DMS114 treated with DMSO at 0.1 percent for 48 hours (cell line): ENCODE data around the gene MYO7B.

Source experiments
- DNase-seq: peaks from one replicate; lab custom pipeline; 2025; ENCODE audit not compliant: unreplicated experiment; lab: John Stamatoyannopoulos, UW

The MYO7B gene

DNA sequence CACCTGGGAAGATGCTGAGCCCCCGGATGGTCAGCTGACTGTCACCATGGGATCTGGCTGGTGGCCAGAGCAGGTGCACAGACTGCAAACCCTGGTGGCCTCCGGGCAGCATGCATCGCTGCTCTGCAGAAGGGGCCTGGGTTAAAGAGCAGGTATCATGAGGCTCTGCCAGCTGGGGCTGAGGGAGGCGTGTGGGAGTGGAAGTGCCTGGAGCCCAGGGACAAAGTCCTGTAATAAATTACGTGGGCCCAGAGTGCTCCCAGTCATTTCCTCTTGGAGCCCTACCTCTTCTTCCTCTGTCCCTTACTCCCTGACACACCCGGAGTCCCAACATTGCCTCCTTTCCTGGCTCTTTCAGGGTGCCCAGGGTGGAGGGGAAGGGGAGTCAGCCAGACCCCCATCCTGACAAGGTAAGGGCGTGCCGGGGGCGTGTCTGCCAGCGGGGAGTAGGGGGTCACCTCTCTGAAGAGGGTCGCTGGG is at the start of gene MYO7B:
TSS of gene MYO7B (plus strand) at position 262 of the 480 bp plus-strand sequence. CDS start 24,040 bp downstream, outside the sequence.
- no peak for DNase-seq

DNA sequence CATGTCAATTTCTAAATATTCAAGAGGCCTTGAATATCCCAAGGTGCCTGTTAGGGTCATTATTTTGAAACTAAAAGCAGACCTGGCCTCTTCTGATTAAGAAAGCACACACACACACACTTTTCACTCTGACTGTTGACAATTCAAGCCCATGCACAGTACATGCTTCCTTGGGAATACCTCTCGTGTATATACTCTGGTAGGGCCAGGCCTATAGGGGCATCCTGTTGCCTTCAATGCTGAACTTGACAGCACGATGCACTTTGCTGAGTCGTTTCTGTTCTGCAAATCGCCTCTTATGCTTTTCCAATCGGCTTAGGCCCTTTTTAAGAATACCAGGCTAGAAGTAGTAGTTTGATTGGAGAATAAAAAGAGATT is 49.8 kb upstream of the MYO7B start:
- no peak for DNase-seq

DNA sequence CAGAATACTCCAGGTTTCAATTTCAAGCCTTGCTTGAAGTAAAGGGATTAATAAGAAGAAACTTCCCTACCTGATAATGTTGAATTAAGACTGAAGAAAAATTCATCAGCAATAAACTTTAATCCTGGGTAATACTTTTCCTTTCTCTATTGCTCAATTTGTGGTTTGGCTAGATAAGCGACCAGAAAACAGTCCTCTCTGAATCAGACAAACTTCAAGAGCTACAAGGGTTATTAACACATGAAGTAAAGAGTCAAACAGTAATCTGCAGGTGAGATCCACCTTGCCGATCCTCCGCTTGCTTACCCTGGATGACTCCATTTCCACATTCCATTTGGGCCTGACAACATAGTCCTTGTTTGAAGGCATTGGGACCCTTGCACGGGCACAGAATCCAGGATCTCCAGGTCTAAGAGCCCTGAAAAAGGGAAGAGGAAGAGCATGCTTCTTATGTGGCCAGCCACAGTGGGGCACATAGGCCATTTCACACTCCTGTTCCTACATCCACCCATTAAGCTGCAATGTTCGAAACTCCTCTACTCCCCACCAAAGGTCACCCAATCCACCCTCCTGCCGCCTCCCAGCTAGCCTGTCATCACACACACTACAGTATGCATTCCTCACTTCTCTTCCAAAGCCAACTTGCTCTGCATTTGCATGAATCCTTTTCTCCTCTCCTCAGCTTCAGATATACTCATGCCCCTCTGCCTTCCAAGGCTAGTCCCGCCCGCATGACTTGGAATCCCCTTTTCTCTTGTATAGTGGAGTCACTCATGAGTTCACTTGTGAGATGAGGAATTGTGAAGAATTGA is 49.0 kb upstream of the MYO7B start:
- no peak for DNase-seq

DNA sequence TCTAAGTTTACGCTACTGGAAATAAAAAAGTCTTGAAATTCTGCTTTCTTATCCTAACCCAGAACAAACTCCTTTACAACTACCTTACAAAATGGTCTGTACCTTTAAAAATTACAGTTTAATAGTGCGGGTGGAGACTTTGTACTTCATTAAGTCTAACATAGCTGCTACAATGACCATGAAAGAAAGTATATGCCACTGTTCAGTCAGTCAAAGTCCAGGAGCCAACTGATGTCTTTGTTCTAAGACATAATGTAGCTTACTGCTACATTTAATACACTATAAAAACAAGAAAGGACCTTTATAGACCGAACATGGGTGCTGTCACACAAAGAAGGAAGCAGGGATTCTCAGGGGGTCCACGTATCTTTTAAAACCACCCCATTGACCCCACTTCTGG is 45.2 kb upstream of the MYO7B start:
- DNase-seq: no peak

DNA sequence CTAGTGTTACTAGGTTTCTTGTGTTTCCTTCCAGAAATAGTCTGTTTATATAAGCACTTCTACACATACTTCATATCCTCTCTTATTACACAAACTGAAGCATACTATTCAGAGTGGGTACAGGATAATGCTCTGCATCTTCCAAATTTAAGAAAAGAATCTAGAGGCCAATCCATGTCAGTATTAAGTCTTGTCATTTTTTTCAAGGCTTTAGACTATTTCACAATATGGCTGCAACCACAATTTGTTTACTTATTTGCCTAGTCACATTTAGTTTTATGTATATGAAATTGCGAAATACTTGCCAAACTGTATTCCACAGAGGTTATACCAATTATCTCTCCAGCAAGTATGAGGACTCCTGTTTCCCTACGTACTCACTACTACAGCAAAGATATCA is 37.1 kb upstream of the MYO7B start:
- DNase-seq: no peak

DNA sequence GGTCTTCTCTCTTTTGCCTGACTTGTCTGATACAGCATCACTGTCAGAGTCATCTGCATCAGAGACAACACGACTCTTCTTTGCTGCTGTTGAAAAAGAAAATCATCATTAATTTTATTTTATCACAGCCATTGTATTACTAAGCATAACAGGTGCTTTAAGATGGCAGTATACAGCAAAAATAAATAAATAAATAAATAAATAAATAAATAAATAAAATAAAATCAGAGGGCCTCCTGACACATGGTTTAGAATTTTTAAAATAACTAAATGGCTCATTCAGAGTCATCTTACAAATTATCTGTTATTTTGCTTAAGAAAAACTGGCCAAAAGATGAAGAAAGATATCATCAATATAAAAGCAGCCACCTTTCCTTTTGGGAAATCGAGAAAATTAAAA is 32.0 kb upstream of the MYO7B start:
- DNase-seq: no peak

DNA sequence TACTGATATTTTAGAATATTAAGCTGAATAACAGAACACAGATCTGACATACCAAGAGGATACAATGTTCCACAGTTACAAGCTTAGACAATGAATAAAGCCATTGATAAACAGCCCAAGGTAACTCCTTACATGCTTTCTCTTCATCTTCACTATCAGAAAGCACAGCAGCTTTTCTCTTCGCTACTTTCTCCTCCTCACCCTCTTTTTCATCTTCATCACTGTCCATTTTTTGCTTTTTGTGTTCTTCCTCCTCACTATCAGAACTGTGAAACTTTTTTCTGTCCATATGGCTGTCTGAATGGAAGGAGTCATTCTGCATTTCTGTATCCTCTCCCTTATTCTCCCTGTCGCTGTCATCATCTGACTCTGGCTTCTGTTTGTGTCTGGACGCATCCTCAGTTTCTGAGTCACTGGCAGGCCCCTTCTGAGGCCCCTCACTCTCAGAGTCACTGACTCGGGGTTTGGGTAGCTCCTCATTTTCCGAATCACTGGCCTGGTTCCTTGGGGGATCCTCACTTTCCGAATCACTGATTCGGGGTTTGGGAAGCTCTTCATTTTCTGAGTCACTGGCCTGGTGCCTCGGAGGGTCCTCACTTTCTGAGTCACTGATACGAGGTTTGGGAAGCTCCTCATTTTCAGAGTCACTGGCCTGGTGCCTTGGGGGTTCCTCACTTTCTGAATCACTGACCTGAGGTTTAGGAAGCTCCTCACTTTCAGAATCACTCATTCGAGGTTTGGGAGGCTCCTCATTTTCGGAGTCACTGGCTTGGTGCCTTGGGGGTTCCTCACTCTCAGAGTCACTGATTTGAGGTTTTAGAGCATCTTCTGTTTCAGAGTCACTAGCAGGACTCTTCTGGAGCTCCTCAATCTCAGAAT is 30.7 kb upstream of the MYO7B start:
- DNase-seq: no peak

DNA sequence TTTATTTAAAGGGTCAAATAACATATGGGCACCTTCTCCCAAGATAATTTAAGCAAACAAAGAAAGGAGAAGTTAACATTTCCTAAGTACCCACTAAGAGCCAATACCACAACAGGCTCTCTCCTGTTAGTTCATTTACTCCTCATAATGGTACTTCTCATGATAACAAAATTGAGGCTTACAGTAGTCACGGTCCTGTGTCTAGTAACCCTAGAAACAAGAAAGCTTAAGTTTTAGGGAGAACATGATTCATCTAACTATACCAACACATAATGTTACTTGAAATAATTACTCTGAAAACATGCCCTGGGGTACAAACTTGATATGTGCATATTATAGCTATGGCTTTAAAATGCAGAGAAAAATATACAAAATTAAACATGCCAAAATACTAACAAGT is 29.0 kb upstream of the MYO7B start:
- DNase-seq: no peak

DNA sequence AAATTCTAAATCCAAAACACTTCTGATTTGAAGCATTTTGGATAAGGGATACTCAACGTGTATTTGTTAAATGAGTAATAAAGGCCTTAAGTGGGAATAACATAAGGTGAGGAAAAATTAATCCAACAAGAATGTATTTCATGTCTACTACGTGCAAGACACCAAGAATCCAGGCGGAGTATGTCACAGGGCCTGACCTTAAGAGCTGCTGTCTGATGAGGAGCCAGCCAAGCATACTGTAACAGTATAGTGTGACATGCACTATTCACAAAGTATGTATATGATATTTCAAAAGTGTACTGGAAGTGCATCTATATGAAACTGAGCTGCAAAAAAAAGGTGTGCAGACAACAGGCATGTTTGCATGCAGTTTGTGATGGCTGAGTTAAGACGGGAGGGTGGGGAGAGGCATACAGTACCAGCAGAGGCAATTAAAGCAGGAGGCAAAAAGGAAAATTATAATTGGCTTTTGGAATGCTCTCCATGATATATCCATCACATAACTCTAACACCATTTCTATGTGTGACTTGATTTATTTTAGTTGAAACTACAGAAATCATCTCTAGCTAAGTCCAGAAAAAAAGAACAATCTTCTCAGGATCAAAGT is 27.4 kb upstream of the MYO7B start:
- no peak for DNase-seq

DNA sequence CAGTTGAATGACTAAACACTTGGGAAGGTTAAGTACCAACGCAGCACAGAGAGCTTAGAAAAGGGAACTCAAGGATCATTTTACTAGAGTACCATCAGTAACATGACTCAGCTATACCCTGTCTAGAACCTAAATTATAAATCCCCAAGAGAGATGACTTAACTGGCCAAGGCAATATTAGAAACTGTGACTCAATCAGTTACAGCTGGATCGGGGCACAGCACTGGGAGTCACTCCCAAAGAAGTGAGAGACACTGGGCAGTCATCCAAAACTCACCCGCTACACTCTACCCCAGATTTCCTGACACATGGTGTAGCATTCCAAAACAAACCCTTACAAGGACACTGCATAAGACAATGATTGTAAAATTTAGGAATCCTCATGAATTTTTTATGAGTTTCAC is 26.9 kb upstream of the MYO7B start:
- DNase-seq: no peak

DNA sequence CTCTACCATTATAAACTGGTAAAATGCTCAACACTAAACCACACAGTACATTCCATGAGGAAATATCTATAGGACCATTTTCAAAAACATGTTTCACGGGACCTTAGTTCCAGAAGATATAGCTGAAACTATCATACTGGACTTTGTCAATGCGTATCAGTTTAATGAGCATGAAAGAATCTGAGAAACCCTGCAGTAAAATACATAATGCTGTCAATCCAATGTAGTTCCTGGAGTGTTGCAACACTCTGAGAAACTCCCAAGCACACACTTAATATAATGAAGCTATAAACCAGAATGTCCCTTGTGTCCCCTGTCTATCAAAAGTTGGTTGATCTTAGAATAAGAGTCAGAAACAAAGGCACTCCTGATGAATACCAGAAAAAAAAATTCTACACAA is 25.4 kb upstream of the MYO7B start:
- DNase-seq: no peak

DNA sequence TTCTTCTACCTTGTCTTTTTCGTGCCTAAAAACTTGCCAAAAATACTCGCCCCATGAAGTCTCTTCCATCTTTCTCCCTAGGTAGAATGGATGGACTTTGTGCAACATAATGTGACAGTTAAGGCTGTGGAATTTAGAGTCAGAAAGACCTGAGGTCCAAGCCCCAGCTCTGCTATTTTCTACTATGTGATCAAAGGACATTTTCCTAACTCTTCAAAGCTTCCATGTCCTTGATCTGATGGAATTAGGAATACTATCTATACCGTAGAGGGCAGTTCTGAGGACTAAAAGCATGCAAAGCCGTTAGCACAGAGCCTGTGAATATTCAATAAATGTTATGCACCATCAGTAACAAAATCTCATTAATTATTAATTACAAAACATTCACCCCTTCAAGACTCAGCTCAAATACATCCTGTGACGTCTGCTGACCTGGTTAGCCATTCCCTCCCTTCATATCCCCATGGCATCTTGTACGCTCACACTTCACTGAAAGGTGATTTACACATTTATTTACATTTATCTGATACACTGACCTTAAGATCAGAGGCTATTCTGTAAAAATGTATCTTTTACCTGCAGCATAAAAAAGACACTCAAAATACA is 24.3 kb upstream of the MYO7B start:
- no peak for DNase-seq

DNA sequence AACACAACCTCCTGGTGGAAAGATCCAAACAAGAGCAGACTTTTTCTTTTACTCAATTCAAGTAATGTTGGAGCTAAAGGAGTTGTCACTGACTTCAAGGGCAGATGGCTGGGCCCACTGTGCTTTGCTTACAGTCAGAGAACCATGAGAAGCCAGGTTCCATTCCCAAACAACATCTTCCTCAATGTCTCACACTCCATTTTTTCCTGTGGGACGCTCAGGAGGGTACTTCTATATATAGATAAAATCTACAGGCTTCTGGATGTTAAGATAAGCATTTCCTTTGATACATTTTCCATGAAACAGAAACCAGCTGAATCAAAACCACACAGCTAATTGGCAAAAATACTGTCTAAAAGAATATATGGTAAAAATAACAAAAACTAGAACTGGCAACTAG is 23.6 kb upstream of the MYO7B start:
- no peak for DNase-seq

DNA sequence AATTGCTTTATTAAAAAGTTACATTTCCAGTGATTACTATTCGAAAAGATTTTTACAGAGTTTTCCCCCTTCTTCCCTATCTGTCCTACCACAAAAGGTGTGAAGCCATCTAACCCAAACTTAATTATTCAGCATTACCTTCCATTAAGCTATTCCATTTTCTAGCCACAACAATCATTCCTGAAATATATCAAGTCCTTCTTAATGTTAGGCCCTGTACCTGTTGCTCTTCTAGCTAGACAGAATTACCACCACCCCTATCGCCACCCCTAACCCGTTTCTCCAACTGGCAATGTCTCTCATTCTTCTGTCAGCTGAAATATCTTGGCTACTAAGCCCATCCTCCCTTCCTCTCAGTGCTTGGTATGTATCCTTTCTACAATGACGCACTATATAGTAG is 23.1 kb upstream of the MYO7B start:
- no peak for DNase-seq

DNA sequence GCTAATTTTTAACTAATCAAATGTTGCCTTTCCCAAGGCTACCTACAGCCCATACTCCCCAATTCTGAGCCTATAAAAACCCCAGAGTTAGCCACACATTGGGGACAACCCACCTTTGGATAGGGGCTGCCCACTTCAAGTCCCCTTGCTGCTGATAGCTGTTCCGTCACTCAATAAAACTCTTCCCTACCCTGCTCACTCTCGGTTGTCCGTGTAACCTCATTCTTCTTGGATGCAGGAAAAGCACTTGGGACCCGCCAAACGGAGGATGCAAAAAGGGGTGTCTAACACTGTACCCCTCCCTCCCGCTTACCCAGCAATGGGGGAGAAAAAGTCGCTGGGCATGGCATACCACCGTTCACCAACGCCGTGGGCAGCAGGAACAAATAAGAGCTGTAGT is 21.4 kb upstream of the MYO7B start:
- DNase-seq: no peak

DNA sequence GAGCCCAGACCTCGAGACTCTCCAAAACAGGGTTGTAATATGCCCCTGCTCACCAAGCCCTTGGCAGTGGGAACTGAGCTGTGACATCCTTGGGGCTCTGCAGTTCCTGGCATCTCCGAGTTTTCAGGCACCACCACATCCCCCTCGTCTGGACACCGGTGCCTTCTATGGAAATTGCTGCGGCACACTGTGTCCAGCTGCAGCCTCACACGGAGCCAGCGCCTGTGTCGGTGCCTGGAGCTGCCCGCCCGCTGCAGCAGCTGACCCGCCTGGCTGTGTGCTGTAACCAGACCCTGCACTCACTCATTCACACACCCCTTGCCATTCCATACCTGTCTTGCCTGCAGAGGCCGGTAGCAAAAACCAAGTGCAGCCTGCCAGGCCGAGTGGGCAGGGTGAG is 21.0 kb upstream of the MYO7B start:
- DNase-seq: no peak

DNA sequence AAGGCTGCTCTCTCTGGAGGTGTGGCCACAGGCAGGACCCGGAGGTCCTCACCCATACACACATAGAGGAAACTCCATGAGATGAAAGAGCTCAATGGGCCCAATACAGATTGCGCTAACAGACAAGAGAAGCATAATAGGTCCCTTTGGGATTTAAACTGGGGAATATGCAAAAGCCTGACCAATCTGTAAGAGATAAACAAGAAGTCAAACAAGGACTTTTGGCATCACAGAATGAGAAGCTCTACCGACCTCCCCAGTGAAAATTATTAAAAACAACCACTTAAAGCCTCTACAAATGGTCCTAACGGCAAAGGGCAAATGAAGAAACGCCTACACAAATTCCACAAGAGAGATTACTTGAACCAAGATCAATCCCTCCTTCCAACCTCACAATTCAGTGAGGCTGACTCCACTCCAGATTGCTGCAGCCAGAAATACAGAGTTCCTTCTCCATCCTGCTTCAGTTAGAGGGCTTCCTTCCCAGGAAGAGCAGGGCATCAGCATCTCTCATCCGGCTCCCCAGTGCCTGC is 20.0 kb upstream of the MYO7B start:
- no peak for DNase-seq

DNA sequence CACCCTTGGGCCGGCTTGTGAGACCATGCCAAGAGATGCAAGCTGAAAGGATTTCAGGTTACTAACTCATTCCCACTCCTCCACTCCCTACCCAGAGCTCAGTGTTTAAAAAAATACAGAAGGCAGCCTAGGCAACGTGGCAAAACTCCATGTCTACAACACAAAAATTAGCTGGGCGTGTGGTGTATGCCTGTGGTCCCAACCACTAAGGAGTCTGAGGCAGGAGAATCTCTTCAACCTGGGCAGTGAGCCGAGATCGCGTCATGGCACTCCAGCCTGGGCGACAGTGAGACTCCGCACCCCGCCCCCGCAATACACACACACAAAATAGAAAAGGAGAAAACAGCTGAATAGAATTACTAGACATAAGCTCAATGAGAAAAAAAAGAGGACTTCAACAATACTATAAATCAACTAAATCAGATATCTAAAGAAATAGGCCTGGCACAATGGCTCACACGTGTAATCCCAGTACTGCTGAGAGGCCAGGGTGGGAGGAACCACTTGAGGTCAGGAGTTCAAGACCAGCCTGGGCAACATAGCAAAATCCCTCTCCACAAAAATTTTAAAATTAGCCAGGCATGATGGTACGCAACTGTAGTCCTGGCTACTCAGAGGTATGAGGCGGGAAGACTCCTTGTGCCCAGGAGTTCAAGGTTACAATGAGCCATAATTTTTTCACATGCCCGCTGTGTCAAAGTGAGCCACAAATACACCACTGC is 19.3 kb upstream of the MYO7B start:
- DNase-seq: no peak

DNA sequence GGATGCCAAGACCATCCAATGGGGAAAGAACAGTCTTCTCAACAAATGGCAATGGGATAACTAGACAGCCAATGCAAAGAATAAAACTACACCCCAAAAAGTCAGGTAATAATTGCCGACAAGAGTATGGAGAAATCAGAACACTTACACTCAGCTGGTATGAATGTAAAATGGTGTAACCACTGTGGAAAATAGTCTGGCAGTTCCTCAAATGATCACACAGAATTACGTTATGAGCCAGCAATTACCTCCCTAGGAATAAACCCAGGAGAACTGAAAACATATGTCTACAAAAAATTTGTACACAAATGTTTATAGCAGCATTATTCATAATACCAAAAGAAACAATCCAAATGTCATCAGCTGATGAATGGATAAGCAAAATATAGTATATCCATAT is 18.0 kb upstream of the MYO7B start:
- no peak for DNase-seq

DNA sequence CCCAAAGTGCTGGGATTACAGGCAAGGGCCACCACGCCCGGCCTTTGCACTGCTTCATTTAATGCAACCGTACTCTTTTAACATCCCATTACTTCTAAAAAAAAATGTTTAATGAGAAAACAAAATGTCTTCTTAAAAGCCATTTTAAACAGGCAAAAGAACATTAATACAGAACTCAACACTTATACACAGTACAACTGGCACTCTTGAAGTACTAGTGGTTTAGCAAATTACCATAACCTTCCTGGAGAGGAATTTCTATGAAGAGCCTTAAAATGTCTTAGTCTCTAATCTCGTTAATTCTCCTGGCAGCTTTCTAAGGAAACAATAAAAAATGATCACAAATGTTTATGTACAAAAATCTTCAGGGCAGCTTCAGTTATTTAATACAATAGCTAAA is 15.1 kb upstream of the MYO7B start:
- no peak for DNase-seq
